GM19468 (cell line): ENCODE results near the gene OR52B6.
"Not testable (repeated sequence)": the region's sequence is repeated elsewhere in the genome, so short reads cannot be mapped to it uniquely, and the experiment has no call there.

ENCODE experiments used
- ATAC-seq: cut with Tn5 transposase; IDR thresholded peaks from one replicate; pipeline ENCODE4 v1.9.1; 2021; ENCODE audit warnings: mild to moderate bottlenecking, moderate library complexity, moderate number of reproducible peaks; ENCODE audit not compliant: unreplicated experiment; ENCODE audit errors: extremely low read depth

Gene OR52B6

GRCh38 chr11:5592615-5593014 lies 11.9 kb downstream of the OR52B6 start:
- ATAC-seq = no peak

- no peak for ATAC-seq
Measured at GRCh38 chr11:5593146-5593545, 12.5 kb downstream of the OR52B6 start.

GRCh38 chr11:5596607-5597201 lies 16.0 kb downstream of the OR52B6 start, which contains the start of gene TRIM6:
TSS of gene TRIM6 (plus strand) at chr11:5596637. CDS start at chr11:5596898, 261 bp downstream.
- ATAC-seq = no peak

- ATAC-seq = no peak
Measured at GRCh38 chr11:5597953-5598352, 17.3 kb downstream of the OR52B6 start.

- ATAC-seq = peak; percentile 80
Measured at GRCh38 chr11:5600374-5600851, 19.7 kb downstream of the OR52B6 start.

GRCh38 chr11:5602791-5603190 lies 22.1 kb downstream of the OR52B6 start:
- ATAC-seq = not testable (repeated sequence)

- ATAC-seq = no peak
Measured at GRCh38 chr11:5603326-5603725, 22.6 kb downstream of the OR52B6 start.

- no peak for ATAC-seq
Measured at GRCh38 chr11:5604896-5605295, 24.2 kb downstream of the OR52B6 start.

- no peak for ATAC-seq
Measured at GRCh38 chr11:5605849-5606248, 25.2 kb downstream of the OR52B6 start.

GRCh38 chr11:5608808-5609207 lies 28.1 kb downstream of the OR52B6 start:
- no peak for ATAC-seq

- no peak for ATAC-seq
Measured at GRCh38 chr11:5610446-5610845, 29.8 kb downstream of the OR52B6 start.

GRCh38 chr11:5611627-5612026 lies 30.9 kb downstream of the OR52B6 start:
- ATAC-seq = no peak

- ATAC-seq = no peak
Measured at GRCh38 chr11:5618807-5619206, 38.1 kb downstream of the OR52B6 start.

GRCh38 chr11:5620651-5621521 lies 40.2 kb downstream of the OR52B6 start:
- no peak for ATAC-seq

GRCh38 chr11:5621580-5621979 lies 40.9 kb downstream of the OR52B6 start:
- no peak for ATAC-seq

- ATAC-seq = no peak
Measured at GRCh38 chr11:5622802-5623201, 42.1 kb downstream of the OR52B6 start.

- peak; percentile 98 for ATAC-seq
Measured at GRCh38 chr11:5624489-5625279, 44.0 kb downstream of the OR52B6 start, which contains the start of gene TRIM34. TSS of gene TRIM34 (plus strand) at chr11:5625001. CDS start at chr11:5632332, 7,331 bp downstream.

GRCh38 chr11:5625281-5625680 lies 44.6 kb downstream of the OR52B6 start:
- no peak for ATAC-seq

- ATAC-seq = no peak
Measured at GRCh38 chr11:5626196-5626595, 45.5 kb downstream of the OR52B6 start.

GRCh38 chr11:5631417-5631816 lies 50.7 kb downstream of the OR52B6 start:
- no peak for ATAC-seq
